ENCODE measurements around the gene TMPRSS7.

Gene TMPRSS7

DNA sequence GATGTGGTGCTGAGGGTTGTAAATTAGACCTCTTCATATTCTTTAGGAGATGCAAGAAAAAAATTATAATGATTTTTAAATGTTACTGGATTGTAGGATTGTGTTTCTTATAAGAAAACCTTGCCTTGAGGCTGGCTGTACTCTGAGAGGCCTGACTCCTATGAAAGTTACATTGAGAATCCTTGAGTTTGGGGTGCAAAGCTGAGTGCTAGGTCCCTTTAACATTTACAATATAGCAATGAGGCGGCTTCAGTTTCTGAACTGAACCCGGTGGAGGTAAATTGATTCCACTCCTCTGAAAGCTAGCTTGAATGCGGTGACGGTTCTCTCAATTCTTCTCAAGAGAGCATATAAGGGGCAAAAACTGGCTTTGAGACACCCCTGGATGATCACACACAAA, at the start of gene TMPRSS7:
TSS of gene TMPRSS7 (plus strand) at position 301 of the 400 bp plus-strand sequence. CDS start 110 bp downstream, outside the sequence.
- DNase-seq: no peak

- DNase-seq: no peak
These were observed 47.7 kb upstream of the TMPRSS7 start for GRCh38 chr3:111986800-111987199.

GRCh38 chr3:111989061-111989678, 45.4 kb upstream of the TMPRSS7 start:
- DNase-seq: peak; percentile 73

- DNase-seq: no peak
These were observed 41.5 kb upstream of the TMPRSS7 start for GRCh38 chr3:111993038-111993437.

DNA sequence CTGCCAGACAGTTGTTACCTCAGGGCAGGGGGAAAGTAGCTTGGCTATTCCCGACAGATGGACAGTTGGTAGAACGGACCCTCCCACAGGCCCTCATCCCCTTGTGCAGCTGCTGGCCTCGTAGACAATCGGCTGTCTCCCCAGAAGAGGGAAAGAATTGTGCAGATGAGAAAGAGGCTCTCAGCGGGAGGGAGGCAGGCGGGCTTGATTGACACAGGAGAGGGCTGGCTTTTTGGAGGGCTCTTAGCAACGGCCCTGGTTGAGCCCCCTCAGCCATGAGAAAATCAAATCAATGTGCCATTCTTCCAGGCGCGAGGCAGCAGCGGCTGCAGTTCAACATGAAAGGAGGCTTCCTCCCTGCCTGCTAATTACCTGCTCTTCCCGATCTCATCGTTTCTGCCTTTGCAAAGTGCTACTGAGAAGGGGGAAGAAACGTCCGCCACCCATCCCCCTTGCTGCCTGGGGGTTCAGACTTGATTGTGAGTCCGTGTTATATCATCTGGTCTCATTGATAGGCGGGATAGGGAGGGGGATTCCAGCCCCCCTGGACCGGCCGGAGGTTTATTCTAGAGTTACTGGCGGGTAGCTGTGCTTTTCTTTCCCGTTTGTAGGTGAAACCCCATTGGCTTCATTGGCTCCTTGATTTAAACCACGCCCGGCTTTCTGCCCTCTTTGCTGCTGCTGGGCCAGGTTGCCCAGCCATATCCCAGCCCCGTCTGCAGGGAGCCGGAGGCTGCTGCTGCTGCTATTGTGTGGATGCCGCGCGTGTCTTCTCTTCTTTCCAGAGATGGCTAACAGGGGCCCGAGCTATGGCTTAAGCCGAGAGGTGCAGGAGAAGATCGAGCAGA, 35.7 kb upstream of the TMPRSS7 start, which contains the start of gene TAGLN3:
TSS of gene TAGLN3 (plus strand) at position 287 of the 848 bp plus-strand sequence. CDS start at position 788, 501 bp downstream.
- DNase-seq: peak; percentile 94

DNA sequence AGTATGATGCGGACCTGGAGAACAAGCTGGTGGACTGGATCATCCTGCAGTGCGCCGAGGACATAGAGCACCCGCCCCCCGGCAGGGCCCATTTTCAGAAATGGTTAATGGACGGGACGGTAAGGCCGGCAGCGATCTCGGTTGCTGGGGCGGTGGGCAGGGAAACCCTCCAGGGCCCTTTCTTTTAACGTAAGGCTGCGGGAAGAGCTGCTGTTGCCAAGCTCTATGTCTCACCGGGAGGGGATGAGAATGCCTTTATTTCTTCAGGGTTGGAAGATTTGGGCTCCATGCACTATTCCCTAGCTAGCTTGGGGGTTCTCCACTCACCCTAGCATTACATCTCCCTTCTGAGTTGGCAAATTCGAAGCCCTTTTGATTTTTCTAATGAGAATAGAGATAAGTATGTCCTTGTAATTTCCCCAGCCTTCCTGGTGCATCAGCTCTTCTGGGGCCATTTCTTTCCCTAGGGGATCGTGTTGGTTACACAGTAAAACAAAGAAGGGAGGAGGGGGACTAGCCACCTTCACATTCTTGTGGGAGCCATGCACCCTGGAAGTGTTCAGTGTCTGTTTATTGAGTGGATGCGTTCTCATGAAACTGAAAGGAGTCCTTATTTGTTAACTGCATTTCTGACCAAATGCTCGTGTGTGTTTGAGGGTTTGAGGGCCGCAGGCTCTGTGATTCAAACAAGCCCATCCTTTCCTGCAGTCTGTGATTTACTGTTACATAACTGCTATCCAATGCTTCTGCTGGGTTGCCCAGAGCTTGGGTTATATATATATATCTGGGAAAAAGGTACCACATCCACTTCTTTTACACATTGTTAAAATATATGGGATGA, 34.8 kb upstream of the TMPRSS7 start:
- DNase-seq: peak; percentile 65

GRCh38 chr3:112000367-112000771, 34.2 kb upstream of the TMPRSS7 start:
- peak; percentile 45 for DNase-seq

DNA sequence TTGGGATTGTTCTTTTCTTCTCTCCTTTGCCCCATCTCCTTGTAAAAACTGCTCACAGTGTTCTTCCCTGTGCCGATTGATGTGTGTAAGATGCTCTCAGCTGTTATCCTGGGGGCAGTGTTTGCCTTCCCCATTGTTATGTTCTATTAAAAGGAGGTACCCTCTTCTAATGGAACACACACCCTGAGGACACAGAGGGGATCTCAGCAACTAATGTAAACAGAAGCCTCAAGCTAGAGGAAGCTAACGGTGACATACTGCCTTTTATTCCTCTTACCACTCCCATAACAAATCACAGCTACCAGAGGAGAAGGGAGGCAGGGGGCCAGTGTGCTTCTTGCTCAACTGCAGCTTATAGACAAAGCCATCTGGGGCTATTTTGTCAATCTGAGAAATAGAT, 33.6 kb upstream of the TMPRSS7 start:
- peak; percentile 92 for DNase-seq

GRCh38 chr3:112001526-112001925, 33.0 kb upstream of the TMPRSS7 start:
- DNase-seq: no peak

DNA sequence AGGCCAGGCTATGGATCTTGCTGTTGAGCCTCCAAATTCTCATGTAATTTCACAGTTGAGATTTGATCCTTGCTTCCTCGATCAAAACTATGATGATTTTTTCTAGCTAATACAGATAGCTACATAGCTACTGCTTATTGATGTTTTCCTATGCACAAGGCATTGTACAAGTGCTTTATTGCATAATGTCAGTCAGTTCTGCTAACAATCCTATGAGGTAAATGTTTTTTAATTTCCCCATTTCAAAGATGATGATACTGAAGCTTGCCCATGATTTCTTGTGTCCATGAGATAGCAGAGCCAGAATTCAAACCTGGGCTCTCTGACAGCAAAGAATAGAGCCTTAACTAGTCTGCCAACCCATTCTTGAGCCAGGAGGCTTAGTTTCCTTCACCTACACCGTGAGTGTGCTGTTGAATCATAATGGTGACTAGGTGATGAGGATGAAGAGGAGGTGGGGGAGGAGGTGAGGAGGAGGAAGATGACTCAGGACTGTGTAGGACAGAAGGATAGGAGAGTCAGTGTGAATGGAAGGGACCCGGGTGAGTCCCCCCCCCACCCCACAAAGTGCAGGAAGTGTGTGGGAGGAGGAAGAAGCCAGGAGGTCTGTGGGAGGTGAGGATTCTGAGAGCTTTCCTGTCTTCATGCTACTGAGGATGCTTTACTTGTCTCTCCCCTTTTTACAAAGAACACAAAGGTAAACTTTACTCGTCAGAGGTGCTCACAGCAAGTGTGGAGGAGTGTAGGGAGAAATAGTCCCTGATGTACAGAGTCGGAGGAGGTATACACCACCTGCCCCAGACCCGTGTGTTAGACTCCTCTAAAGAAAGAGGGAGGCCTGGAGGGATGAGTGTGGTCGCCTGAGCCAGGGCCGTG, 32.2 kb upstream of the TMPRSS7 start:
- DNase-seq: no peak

GRCh38 chr3:112003321-112004080, 31.0 kb upstream of the TMPRSS7 start:
- DNase-seq: no peak

DNA sequence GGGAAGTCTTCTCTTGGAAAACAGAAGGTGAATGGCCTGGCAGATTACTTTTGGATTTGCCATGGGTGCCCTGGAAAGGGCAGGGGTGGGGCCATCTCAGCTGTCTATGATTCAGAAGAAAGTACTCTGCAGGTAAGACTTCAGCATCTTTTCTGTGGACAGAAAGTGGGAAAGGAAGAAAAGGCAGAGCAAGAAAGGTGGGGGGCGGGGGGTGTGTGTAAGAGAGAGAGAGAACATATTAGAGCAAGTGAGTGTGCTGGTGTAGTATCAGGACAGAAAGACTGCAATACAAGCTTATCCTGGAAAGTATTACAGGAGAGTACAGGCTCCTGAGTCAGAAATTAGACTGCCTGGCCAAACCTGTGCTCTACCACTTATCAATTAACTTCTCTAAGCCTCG, 30.3 kb upstream of the TMPRSS7 start:
- DNase-seq: no peak

- no peak for DNase-seq
These were observed 29.9 kb upstream of the TMPRSS7 start for GRCh38 chr3:112004669-112005068.

DNA sequence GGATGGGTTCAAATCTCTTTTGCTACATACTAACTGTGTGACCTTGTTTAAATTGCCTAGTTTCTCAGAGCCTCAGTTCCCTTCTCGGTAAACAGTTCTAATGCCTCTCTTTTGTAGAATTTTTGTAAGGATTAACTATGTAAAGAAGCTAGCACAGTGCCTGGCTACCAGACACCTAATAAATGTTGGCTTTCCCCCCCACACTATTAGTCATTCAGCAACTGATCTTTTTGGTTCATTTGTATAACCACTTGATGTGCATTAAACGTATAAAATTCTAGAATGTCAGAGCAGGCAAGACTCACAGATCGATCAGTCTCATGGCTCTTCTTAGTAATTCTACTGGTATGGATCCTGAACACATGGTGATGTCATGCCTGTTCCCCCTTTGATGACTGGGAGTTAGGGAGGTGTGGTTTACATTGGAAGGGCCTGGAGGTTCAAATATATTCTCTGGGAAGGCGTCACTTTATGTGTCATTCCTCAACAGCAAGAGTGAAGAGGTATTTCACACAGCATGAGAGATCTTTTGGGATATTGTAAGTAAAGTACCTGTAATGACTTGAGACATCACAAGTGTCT, 29.4 kb upstream of the TMPRSS7 start:
- DNase-seq: no peak

DNA sequence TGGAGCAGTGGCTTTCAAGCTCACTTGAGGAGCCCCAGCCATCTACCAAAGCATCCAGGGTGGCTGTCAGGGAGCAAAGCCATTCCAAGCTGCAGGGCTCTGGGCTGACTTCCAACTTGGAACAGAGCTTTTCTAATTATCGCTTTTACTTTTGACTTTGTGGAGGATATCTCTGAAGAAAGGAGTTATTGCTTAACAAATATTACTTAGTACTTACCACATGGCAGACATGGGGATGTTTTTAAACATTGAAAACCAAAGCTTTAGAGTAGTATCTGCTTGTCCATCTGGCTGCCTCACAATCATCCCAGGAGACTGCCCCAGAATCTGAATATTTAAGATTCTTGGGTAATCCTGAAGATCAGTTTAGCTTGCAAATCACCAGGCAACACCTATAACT, 26.9 kb upstream of the TMPRSS7 start:
- DNase-seq: peak; percentile 61

GRCh38 chr3:112009670-112010069, 24.9 kb upstream of the TMPRSS7 start:
- DNase-seq: no peak

GRCh38 chr3:112010636-112011035, 23.9 kb upstream of the TMPRSS7 start:
- peak; percentile 91 for DNase-seq

DNA sequence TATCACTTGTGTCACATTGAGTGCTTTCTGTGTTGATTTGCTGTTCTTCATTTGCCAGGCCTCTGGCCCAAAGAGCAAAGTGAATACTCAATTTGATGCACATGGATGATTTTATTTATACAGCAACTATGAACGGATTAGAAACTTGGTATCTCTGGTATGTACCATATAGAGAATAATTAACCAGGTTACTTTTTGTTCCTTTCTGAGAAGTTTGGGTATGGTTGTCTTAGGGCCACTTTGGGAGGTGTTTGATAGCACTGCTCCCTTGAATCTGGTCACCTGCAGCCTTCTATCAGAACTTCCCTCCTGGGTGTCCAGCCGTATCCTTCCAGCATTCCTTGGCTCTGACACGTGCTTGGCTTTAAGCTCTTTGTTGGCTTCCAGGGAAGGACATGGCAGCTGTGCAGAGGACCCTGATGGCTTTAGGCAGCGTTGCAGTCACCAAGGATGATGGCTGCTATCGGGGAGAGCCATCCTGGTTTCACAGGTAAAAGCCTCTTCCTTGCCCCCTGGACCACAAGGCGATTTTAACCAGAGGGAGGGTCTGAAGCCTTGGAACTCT, 23.1 kb upstream of the TMPRSS7 start:
- DNase-seq: no peak

DNA sequence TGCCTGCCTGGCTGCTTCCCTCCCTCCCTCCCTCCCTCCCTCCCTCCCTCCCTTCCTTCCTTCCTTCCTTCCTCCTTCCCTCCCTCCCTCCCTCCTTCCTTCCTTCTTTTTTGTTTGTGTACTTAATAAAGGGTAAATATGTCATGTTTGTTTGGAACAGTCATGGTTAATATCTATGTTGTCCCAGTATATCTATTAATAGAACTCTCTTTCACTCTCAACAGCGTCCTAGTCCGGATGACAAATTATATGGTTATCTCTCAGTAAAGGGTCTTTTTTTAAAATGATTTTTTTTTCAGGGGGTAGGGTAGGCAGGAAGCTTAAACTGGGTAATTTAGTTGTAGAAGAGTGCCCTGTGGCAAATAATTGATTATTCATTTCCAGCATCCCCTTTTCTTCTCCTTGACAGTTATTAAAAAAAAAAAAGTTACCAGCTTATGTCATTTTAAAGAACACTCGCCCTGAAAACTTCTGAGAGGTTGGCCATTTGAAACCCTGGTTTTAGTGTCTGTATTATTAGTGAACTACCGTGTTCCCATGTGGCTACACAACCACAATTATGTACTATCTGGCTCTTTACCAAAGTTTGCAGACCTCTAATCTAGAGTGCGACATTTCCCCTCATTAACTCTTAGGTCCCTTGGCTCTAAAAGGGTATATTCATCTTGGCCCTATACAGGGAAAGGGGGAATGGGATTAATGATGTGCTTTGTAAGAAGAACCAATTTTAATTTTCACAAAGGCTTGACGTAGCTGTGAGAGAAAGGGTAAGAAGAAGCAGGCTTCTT, 22.1 kb upstream of the TMPRSS7 start:
- peak; percentile 33 for DNase-seq

Data from NCI-H69 (cell line).